NCI-H2107 (cell line): ENCODE measurements around the gene EMILIN1.
"Not testable (repeated sequence)": the region's sequence is repeated elsewhere in the genome, so short reads cannot be mapped to it uniquely, and the experiment has no call there.

Source experiments
- DNase-seq: peaks from one replicate; lab custom pipeline; 2025; lab: John Stamatoyannopoulos, UW

Gene EMILIN1

DNA sequence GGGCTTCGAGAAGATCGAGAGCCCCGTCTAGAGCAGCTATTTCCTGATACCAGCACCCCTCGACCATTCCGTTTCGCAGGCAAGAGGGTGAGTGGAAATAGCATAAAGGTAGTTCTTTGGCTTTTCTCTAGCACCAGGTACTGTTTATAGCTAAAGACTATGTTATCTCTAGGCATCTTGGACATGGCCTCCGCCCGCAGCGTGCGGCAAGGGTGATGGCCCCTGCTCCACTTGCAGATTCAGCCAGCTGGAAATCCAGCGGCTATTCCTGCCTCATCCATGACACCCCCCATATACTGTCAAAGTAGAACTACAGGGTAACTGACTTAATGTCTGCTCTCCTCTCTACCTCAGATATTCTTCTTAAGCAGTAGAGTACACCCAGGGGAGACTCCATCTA is 23.7 kb upstream of the EMILIN1 start:
- DNase-seq = no peak

DNA sequence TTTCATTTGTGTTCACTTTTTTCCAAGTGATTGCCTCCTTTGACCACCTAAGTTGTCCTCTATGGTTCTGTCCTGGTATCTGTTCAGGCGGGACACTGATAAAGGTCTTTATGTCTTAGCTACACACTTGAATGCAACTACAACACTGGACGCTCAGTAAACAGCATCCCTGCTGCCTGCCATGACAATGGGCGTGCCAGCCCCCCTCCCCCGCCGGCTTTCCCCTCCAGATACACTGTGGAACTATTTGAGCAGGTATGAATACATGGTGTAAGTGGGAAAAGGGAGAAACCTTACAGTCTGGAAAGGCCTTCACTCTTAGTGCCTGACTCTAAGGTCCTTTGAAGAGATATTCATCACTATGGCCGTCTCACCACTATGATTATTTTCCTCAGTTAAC is 21.2 kb upstream of the EMILIN1 start:
- DNase-seq = no peak

DNA sequence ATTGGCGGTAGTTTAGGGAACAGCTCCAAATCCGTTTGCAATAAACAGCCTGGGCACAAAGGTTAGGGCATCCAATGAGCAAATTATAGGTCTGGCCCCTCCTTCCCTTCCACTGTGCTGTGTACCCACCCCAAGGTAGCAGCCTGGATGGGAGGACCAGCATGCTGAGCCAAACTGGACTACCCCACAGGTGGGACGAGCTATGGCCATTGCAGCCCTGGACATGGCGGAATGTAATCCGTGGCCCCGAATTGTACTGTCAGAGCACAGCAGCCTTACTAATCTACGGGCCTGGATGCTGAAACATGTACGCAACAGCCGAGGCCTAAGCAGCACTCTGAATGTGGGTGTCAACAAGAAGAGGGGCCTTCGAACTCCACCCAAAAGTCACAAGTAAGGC is 20.2 kb upstream of the EMILIN1 start:
- no peak for DNase-seq

DNA sequence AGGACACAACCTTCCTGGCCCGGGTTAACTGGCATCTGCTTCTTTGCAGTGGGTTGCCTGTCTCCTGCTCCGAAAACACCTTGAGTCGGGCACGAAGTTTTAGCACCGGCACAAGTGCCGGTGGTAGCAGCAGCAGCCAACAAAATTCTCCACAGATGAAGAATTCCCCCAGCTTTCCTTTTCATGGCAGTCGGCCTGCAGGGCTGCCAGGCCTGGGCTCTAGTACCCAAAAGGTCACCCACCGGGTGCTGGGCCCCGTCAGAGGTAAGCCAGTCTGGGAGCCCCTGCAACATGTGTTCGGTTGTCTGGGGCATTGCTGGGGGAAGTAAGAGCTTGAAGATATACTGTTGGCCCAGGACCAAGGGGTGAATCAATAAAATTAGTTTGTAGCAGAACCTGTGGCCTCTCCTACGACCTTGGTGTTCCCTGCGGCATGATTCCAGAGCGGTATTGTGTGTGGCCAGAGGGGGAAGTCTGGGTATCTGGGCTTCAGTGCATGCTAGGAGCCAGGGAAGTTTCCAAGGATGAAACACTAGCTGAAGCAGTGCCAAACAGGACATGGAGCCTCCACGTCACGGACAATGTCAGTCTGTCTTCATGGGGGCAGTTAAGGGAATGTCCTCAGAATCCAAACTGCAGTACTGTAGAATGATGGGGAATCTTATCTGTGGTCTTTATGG is 19.1 kb upstream of the EMILIN1 start:
- DNase-seq = no peak

DNA sequence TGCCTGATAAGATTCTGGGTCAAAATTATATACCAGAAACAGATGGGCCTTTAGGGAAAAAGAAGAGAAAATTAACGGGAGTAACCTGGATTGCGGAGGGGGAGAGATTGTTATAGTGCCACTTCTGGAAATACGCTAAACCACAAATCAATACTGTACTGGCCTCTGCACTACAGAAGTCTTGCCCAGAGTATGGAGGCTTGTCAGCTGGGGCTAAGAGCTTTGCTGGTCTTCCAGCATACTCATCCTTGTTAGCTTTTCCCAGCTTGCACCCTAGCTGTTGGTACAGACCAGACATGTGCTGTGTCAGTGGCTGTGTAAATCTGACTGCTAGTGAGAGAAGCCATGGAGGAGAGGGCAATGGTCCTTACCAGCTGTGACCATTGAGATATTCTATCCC is 18.1 kb upstream of the EMILIN1 start:
- no peak for DNase-seq

GRCh38 chr2:27065128-27065527 is 13.3 kb upstream of the EMILIN1 start:
- DNase-seq = no peak

GRCh38 chr2:27067385-27067784 is 11.0 kb upstream of the EMILIN1 start:
- DNase-seq = no peak

GRCh38 chr2:27069436-27069835 is 9.0 kb upstream of the EMILIN1 start:
- no peak for DNase-seq

DNA sequence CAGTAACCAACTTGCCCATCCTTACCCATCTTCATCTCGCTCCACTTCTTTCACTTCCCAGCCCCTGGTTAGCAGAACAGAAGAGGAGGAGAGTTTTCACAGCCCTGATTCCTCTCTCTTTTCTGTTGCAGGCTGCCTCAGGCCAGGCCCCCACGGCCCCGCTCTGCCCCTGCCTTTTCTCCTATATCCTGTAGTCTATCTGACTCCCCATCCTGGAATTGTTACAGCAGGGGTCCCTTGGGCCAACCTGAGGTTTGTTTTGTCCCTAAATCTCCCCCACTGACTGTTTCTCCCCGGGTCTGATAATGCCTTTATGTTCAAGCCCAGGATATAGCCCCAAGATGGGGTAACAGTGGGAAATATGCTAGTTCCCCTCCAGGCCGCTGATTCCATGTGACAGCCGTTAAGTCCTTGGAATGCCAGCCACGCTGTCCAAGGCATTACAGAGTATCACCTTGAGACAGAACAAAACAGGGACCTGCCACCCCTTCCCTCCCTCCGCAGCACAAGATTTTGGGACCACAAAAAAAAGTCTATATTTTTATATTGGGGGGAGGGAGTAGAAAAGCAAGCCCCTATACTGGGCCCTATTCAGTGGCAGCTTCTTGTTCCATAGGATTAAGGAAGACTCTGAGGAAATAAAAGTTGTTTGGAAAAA is 8.3 kb upstream of the EMILIN1 start:
- no peak for DNase-seq

DNA sequence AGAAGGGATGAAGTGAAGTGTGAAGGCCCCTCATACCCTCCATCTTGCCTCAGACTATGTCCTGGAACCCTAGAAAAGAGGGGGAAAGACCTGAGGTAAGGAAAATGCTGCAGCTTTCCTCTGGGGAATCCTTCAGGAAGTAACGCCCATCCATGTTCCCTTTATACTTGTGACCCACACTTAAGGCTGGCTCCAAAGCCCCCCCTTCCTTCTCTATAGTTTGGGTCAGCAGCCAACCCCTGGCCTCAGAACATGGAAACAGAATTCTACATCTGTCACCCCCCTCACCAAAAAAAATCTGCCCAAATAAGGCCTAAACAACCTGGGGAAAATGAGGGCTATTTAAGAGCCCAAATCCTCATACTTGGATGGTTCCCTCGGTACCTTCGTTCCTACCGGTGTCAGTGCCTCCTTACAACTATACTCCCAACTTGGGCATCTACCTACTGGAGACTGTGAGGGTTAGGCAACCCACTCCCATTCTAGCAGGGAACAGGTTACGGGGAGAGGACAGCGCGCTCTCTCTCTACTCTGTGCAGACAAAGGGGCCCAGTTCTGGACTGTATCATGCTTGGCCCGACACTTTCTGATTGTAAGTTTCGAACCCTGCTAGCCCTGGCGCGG is 7.7 kb upstream of the EMILIN1 start:
- no peak for DNase-seq

- peak; percentile 65 for DNase-seq
Measured at GRCh38 chr2:27071277-27071989, 7.0 kb upstream of the EMILIN1 start, which contains the start of gene OST4. Gene OST4 (minus strand): TSS chr2:27071654.

DNA sequence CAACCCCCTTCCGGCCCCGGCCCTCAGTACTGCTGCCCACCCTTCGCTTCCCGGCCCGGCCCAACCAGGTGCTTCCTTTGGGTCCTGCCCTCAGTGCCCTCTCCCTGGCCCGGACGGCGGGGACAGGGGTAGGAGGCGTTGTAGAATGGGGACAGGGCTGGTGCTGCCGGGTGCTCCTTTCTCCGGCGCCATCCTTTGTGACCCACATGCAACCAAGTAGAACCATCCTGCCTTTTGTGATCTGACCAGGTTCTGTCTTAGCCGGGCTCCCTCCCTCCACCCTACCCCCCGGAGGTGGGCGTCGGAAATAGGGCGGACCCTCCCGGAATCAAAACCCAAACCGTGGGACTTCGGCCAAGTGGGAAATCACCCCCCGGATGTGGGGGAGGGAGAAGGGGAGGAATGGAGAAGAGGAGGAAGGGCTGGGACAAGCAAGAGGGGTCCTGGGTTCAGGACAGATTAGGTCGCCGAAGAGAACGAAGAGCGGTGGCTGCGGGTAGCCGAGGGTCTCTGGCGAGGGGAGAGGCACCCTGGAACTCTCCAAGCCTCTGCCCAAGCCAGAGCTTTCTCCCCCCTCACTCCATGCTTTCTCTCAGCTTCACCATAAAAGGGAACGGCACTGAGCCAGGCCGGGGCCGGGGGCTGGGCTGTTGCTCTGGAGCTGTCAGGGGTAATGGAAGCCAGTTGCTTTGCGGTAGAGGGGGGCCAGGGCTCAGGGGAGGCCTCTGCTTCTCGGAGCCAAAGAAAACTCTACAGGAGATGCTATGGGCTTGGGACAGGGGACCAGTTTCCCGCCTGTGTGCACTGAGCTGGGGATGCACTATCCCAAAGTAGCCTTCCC is 6.2 kb upstream of the EMILIN1 start:
- no peak for DNase-seq

DNA sequence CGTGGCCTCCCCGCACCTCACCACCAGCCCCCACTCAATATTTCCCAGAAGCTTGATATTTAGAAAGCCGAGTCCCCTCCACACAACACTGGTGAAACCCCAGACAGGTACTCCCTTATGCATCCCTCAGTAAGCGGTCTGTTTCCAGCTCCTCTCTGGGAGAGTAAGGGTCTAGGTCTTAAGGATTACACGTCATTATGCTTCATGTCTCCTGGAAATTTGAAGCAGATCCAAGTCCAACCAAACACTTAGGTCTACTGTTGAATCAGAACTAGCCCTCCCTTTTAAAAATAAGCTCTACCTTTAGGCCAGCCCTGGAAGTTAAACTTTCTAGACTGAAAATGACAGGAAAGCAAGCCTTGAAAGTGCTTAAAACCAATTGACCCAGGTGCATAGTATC is 5.5 kb upstream of the EMILIN1 start:
- no peak for DNase-seq

DNA sequence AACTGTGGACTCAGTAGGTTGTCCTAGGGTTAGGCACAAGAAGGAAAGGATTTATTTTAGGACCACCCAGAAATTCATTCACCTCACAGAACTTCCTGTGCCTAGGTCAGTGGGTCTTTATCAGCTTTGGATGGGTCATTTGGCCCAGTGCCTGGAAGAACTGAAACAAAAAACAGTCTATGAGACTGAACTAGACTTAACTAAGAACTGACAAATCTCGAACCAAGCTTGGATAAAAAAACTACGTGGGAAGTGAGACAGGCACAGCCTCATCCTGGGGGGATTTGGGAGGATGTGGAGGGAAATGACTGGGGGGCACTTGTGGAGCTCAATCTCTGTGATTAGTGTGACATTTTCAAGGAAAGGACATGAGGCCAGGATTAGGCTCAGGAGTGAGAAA is 4.6 kb upstream of the EMILIN1 start:
- DNase-seq = no peak

DNA sequence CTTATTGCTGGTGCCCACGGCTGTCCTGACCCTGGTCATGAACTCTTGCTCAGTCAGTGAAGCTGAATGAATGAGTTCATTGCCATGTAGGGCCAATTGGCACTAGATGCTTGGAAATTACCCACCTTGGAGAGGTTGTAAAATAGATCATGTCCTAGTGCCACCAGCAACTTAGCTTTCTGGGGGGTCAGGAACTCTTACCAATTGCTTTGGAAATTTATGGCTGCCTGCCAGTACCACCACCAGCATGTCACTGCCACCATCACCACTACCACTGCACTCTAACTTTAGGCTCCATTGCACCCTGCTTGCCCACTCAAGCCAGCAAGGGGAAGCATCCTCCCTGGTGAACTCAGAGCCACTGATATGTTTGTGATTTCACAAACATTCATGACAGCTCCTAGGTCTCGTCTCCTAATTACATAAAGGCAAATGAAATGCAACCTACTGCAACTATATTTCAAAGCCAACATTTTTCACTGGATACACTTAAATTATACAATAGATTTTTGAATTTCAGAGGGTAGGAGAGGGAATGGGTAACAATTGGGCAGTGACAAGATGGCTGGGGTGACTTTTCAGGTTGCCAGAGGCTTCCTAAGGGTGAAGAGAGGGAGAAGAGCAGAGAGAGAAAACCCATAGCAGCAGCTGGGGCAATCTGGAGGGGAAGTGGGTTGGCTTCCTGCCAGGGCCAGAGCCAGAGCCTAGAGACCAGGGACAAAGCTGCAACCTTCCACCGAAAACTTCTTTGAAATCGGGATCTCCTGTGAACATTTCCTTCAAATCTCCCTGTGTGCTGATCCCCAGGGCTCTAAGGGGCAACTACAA is 3.5 kb upstream of the EMILIN1 start:
- DNase-seq = no peak

- not testable (repeated sequence) for DNase-seq
Measured at GRCh38 chr2:27075566-27075871, 2.9 kb upstream of the EMILIN1 start.

- DNase-seq = no peak
Measured at GRCh38 chr2:27076323-27076722, 2.1 kb upstream of the EMILIN1 start.

DNA sequence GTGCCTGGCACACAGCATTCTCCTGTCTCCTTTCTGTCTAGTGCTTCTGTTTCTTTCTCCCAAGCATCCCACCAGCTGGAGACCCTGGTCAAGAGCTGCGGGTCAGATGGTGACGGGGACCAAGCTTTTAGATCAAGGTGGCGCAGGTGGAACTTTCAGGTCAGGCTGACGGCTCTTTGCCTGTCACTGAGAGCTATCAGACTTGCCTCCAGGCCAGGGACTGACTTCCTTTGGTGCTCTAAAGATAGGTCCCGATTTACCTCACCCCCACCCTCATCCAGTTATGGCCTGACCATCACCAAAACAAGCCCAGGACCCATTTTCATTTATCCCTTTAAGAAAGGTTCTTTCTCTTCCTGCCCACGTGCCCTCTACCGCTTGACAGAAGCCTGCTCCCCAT is 1.2 kb upstream of the EMILIN1 start:
- DNase-seq = no peak

DNA sequence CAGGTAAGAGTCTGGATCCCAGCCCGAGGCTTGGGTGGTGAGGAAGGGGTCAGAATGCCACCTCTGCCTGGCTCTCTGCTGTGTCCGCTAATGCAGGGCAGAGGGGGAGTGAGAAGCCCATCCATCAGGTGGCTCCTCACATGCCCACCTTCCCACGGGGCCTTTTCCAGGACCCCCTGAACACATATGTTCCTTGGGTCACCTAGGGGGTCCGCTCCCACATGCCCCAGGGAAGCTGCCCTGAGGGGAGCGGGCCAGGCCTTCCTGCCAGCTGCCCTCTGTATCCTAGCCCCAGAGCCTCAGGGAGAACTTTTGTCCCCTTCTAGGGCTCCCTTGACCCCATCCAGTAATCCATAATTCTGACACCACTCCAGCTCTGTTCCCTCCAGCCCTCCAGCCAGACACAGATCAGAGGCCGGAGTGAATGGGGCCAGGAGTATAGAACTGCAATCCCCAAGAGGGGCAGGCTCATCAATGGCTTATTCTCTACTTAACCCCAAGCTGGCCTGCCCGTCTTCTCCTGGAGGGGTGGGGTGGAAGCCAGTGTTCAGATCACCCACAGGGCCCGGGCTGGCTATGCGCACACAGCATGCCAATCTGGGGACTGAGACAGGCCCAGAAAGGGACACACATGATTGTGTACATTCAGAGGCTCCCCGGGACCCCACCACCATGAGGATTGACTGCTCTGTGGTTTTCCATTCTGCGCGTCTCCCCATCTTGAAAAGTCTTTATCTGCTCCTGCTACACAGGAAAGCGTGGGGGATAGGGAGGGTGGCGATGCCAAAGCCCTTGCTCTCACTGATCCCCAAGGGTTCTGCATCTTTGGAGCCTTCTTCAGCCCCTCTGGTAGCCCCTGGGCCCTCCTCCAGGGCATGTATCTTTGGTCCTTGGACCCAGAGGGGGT is 1.1 kb downstream of the EMILIN1 start:
- DNase-seq = no peak

DNA sequence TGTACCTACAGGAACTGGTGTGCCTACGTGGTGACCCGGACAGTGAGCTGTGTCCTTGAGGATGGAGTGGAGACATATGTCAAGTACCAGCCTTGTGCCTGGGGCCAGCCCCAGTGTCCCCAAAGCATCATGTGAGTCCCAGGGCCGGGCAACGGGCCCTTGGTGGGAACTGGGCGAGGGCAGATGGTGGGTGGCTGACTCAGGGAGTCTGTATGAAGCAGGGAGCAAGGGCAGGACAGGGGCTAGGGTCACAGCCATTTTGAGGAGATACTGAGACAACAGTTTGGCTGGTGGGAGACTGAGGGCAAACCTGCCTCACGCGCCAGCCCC is 1.7 kb downstream of the EMILIN1 start:
- DNase-seq = no peak
